AG04449 (cell line): ENCODE measurements around the gene GMDS.

ENCODE experiments used
- CTCF ChIA-PET: fragments of 350-600 bp; formaldehyde crosslinking; extraction: SDS; loops from one replicate; lab custom pipeline; 2021; ENCODE audit warnings: antibody characterized with exemption; lab: Yijun Ruan, JAX
- POLR2A ChIA-PET: fragments of 400-600, 350-600 bp; formaldehyde crosslinking; extraction: SDS; loops from one replicate; lab custom pipeline; 2020; ENCODE audit warnings: antibody characterized with exemption, inconsistent platforms; lab: Yijun Ruan, JAX
- DNase-seq: peaks from one replicate; pipeline ENCODE4 v3.0.0-alpha.2; 2010; ENCODE audit warnings: low read depth, low spot score
- H3K4me3 ChIP-seq: 2 replicates; pipeline ENCODE4 v1.5.1; 2011; ENCODE audit warnings: low read depth, mild to moderate bottlenecking, control low read depth, low read length
- CTCF ChIP-seq: IDR thresholded peaks from one replicate; pipeline ENCODE4 v1.5.1; 2011; ENCODE audit warnings: mild to moderate bottlenecking, moderate library complexity, low read length, control low read depth, inconsistent platforms; ENCODE audit not compliant: insufficient read depth; ENCODE audit errors: missing control alignments

Gene GMDS

DNA sequence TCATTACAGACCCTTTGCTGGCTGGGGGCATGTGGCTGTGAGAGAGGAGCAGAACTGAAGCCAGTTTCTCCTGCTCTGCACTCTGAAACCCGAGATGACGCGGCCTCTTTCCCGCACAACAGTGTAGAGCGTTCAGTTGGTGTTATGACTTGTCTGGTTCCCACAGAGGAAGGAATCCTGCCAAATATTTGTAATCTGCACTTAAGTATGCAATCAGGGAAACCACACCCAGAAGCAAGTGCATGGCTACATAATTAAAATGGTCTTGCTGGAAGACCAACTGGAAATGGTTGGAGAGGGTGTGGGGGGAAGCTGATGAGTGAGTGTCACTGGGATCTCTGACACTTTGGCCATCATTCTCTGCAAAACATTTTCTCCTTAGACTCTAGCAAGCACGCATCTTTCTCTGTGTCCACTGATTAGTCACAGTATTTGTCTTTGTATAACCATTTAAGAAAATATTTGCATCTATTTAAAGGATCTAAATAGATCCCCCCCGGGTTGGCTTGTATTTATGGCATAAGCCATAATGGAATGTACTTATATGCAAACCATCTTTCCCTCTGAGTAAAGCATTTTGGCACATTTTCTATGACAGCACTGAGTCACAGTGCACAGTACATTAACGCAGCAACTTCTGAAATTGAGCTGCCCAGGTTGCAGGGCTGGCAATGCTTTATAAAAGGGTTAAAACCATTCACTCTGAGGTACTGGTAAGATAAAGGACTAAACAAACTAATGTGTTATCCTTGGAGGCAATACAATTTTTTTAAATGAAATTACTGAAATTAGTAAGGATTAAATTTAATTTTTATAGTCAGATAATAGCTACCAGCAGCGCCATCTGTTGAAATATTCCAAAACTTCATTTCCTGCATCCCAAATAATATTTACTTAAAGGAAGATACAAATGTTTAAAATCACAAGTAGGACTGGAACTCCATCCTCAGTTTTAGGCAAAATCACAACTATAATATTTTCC, 559.0 kb downstream of the GMDS start:
- POLR2A ChIA-PET, result interaction anchor here (0.5 to 1.4 kb wide), 4 partner anchors 15 to 471 kb away, joined by 3 to 4 read pairs (median 3); no protein-coding TSS in a partner anchor
- TF ChIP-seq CTCF, result no peak
- peak; percentile 99 for DNase-seq
- H3K4me3 ChIP-seq, result peak overlapping the region; percentile 2; the same call in 1 of the 2 replicates
- CTCF ChIA-PET, result interaction anchor here (0.8 to 5.7 kb wide), 23 partner anchors 8 to 465 kb away, joined by 3 to 78 read pairs (median 3); partner anchors contain the start of gene FOXC1

GRCh38 chr6:1679688-1680068, 565.7 kb downstream of the GMDS start:
- CTCF ChIA-PET, result no interaction called here
- H3K4me3 ChIP-seq, result no peak overlapping the region
- POLR2A ChIA-PET, result interaction anchor here (0.6 kb wide), 1 partner anchor 30 kb away, joined by 3 read pairs; no protein-coding TSS in a partner anchor
- TF ChIP-seq CTCF, result no peak
- no peak for DNase-seq

- no peak for DNase-seq
- ChIA-PET POLR2A (interaction anchor here (0.6 kb wide), 1 partner anchor 30 kb away, joined by 3 read pairs; no protein-coding TSS in a partner anchor), CTCF (no interaction called here)
- no peak overlapping the region for H3K4me3 ChIP-seq
- TF ChIP-seq CTCF, result no peak
Observed at GRCh38 chr6:1679031-1679687, 566.2 kb downstream of the GMDS start.

DNA sequence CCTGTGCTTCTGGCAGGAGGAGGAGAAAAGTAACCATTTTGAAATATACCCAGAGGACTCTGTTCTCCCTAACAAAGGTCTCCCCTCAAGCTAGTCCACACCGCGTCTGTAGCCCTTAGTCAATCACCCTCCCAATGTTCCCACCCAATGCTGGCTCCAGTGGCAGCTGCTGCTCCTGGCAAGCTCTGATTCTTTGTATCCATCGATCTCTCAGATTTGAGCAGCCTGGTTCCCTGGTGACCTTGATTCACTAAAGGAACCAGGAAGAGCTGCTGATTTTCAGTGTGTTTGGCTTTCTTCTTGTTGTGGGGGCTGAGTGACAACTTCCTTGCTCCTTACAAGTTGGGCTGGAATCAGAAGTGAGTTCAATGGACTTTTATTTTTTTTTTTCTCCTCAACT, 567.2 kb downstream of the GMDS start:
- H3K4me3 ChIP-seq, result no peak overlapping the region
- no peak for TF ChIP-seq CTCF
- DNase-seq, result no peak
- POLR2A ChIA-PET, result no interaction called here
- CTCF ChIA-PET, result interaction anchor here (0.9 kb wide), 1 partner anchor 9 kb away, joined by 3 read pairs; no protein-coding TSS in a partner anchor

DNA sequence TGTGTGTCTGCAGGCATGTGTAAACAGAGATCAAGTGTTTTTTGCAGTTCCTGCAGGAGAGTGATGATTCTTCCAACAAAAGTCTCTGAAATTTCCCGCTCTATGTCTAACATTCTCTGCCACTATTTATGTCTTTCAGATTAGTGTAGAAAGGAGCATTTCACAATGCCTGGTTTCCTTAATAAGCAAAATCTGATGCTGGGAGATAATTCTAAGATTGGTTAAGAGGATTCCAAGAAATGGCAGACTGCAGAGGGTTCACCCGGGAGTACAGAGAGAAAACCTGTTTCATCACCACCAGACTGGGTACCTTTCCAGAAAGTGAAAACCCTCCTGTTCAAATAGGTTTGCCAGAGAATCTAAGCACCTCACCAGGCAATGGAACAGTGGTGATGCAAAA, 573.0 kb downstream of the GMDS start:
- TF ChIP-seq CTCF, result no peak
- no peak for DNase-seq
- ChIA-PET CTCF (interaction anchor here (3.3 kb wide), 1 partner anchor 15 kb away, joined by 10 read pairs; no protein-coding TSS in a partner anchor), POLR2A (no interaction called here)
- no peak overlapping the region for H3K4me3 ChIP-seq
